ENCODE data around the gene COL4A1.
"Not testable (repeated sequence)": the region's sequence is repeated elsewhere in the genome, so short reads cannot be mapped to it uniquely, and the experiment has no call there.

Gene COL4A1

GRCh38 chr13:110126391-110126961 lies 180.5 kb downstream of the COL4A1 start:
- no peak for DNase-seq

- DNase-seq = no peak
Observed at GRCh38 chr13:110125613-110126272, 181.2 kb downstream of the COL4A1 start.

DNA sequence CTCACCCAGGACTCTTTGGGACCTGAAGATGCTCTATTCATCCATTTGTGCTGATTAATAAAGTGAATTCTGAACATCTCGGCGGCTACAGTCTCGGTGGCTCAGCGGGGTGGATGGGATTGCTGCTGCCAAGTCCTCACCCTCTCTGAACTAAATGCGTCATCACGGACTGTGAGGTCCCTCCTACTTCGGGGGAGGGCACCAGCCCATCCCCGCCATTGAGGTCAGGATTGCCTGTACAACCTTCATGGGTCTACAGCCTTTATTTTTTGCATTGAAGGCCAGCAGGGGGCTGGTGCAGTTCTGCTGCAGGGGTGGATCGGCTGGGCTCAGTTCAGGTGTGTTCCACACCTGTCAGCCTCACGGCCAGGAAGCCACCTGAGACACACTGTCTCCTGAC lies 181.8 kb downstream of the COL4A1 start:
- DNase-seq = no peak

DNA sequence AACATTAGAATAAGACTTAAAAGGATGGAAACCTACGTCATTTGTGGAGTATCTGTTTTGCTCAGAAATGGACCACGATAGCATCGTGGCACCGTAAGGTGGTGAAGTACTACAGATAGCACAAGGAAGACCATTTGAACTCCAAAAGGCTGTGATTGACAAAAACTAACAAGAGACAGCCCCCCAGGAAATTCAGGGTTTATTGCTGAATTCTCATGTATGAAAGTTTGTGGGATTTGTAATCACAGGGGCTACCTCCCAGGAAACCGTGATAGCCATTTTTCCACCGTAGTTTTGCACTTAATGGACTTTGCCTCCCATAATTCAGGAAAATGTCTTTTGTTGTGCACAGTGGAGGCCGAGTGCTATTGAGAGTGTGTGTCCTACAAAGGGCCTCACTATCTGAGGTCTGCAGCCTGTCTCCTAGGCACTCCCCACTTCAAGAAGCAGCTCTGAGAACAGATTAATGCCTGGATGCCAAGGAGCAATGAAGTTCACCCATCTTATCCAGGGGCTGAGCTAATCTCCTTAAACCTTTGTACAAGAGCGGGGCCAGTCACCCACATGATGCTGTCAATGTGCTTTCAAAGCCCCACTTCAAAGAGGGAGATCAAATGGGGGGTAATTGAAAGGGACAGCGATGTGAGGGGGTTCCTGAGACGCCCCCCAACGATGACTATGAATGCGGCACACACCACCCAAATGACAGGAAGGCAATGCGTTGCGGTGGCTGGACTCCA lies 182.6 kb downstream of the COL4A1 start:
- no peak for DNase-seq

DNA sequence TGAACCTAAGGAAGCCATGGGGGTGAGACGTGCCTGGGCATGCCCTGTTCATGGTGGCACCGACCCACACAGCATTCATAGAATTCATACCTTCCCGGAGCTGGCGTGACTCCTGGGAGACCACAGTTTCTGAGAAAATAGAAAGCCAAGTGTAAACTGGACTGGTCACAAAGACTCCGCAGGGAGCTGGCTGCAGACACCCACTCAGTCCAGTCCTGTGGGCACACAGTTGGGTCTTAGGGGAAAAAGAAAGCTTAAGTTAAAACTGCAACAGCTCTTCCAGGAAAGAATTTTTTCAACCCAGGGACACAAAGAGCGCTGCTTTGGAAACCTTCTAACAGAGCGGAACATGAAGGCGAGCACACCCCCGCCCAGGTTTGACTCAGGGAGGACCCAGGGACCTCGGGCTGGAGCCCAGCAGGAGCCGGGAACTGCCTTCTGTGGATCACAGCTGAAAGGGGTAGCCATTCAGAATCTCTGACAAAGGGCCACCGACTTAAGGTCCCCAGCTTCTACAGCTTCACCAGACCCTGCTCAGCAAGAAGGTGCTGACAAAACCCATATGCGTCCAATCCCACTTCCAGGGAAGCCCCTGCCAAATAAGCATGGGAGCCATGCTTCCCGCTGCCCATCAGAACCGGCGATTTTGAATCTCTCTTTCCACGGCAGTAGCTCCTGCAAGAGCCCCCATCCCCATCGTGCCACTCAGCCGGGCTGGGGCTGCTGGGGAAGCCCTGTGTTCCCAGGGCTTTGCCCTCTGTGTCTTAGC lies 183.7 kb downstream of the COL4A1 start:
- no peak for DNase-seq

DNA sequence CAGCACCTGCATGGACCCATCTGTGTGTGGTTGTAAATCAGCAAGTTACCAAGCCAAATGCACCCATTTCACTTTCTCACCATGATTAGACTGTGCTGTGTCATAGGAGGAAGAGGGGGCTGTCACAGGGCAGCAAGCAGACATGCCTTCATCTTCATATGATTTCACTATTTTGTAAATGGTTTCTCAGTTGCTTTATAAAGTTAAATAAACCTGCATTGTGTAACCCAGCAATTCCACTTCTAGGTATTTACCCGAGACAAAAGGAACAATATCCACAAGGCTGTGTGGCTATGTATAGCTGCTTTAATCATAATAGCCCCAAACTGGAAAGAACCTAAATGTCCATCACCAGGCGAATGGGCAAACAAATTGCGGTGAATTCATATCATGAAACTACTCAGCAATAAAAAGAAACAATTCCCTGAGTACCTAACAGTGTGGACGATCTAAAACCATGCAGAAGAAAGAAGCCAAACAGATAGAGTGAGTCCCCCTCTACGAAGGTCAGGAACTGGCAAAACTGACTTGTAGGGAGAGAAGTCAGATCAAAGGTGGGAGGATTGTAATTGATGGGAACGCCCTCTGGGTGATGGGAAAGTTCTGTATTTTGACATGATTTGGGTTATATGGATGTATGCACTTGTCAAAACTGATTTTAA lies 185.4 kb downstream of the COL4A1 start:
- DNase-seq = no peak

DNA sequence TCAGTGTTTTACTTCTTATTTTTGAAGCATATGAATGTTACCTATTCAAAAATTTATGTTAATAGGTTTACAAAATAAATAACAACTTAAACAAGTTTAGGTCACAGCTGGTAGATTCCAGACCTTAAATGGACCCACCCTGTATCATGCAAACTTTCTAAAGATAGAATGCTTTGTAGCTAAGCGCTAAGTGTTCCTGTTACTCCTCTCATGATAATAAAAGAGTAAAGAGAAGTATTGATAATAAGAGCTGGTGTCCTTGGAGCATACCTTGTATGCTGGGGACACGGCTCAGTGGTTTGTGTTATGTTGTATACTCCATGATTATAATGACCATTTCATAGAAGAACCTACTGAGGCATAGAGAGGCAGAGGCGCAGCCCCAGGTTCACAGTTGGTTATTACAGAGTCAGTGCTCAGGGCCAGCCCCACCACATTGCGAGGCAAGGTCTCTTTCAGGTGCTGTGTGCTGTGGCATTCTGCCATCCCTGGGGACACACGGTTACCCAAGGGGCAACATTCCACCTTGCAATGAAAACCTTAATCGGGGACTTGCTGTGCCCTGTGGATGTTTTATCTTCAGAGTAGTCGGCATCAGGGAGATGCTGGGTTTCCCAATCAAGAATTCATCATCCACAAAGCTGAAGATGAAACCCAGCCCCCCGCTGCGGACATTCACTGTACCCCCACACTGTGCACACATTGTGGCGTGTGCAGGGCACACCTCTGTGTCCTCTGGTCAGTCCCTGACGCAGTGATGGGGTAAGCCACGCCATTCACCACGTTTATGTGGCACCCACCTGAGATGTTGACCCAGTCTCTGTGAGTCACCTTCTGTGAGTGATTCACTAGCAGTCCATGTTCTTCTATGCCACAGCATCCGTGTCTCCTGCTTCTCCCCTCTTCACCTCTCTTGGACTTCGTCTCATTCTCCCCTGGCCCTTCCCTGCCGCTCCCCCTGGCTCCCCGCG lies 186.7 kb downstream of the COL4A1 start:
- DNase-seq = no peak

- DNase-seq = no peak
Observed at GRCh38 chr13:110118106-110118505, 188.9 kb downstream of the COL4A1 start.

- DNase-seq = peak; percentile 31
Observed at GRCh38 chr13:110116072-110116487, 190.9 kb downstream of the COL4A1 start.

- DNase-seq = no peak
Observed at GRCh38 chr13:110115591-110115990, 191.4 kb downstream of the COL4A1 start.

DNA sequence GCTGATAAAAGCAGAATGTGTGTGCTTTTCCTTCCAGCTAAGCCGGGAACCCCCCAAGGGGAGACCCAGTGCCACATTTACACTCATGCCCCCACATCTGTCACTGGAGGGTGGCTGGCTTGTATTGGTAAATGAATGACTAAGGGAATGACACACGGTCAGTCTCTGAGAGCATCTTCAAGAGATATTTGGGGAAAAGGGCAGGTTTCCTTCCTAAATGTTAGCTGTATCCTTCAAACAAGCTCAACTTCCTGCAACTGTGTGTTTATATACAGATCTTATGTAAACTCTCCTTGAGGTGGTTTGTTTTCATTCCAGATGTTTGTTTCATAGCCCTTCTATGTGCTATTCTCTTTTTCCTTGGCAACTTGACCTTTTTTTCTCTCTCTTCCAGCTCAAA lies 192.6 kb downstream of the COL4A1 start:
- DNase-seq = no peak

- DNase-seq = no peak
Observed at GRCh38 chr13:110113284-110113764, 193.6 kb downstream of the COL4A1 start.

DNA sequence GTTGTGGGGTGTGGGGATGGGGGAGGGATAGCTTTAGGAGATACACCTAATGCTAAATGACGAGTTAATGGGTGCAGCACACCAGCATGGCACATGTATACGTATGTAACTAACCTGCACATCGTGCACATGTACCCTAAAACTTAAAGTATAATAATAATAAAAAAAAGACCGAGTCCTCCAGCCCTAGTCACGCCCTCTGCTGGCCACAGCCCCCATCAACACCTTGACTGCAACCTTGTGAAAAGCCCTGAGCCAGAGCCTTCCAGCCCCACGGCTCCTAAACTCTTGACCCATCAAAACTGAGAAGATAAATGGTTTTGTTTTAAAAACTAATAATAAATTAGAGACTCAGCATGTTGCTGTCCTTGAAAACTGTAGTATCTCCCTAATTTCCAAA lies 194.6 kb downstream of the COL4A1 start:
- DNase-seq = not testable (repeated sequence)

DNA sequence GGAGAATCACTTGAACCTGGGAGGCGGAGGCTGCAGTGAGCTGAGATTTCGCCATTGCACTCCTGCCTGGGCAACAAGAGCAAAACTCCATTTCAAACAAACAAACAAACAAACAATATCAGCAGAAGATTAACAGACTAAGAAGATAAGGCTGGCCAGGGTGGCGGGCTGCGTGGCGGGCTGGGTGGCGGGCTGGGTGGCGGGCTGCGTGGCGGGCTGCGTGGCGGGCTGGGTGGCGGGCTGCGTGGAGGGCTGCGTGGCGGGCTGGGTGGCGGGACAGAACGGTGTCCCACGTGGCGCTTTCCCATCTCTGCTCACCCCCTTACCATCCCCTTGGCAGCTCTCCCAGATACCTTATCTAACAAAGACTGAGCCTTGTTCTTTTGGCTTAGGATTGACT lies 196.2 kb downstream of the COL4A1 start:
- DNase-seq = no peak

DNA sequence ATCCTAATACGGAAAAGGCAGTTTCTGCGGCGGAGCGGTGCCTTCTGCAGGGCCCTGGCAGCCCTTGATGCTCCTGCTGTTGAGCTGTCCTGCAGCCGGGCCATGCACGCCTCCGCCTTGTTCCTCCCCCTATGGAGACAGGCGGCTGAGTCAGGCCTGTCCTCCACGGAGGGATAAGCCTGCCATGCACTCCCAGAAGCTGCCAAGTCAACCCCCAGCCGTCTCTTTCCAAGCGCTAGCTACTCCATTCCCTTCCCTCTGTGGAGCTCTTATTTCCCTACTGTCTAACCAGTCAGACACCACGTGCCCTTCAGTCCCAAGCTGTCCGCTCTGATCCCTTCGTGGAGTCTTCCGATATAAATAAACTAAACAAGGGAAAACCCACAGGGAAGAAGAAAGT lies 197.0 kb downstream of the COL4A1 start:
- no peak for DNase-seq

DNA sequence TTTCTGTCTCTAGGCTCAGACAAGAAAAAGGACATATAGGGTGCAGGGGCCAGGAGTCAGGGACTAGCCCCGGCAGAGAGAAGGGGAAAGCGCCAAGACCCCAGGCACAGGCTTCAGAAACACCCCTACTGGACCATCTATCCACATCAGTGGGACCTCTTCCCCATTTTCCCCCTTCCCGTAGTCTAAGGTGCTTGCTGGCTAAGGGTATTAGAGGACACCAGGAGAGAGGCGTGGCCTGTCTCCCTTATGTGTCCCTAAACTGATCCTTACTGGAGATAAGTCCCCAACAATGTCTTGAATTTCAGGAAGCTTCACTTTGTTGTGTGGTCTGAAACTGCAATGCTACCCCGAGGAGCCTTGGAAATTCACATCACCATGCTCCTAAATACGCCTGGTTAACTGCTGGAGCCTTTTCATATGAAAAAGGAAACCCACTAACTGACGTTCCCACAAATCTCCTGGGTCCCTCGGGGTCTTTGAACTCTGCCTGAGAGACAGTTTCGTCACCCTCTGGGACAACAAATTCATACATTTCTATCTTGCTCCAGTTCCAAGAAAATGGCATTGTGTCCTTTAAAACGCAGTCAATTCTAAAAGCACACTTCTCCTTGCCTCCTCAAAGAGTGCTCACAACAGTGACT lies 197.7 kb downstream of the COL4A1 start:
- no peak for DNase-seq

DNA sequence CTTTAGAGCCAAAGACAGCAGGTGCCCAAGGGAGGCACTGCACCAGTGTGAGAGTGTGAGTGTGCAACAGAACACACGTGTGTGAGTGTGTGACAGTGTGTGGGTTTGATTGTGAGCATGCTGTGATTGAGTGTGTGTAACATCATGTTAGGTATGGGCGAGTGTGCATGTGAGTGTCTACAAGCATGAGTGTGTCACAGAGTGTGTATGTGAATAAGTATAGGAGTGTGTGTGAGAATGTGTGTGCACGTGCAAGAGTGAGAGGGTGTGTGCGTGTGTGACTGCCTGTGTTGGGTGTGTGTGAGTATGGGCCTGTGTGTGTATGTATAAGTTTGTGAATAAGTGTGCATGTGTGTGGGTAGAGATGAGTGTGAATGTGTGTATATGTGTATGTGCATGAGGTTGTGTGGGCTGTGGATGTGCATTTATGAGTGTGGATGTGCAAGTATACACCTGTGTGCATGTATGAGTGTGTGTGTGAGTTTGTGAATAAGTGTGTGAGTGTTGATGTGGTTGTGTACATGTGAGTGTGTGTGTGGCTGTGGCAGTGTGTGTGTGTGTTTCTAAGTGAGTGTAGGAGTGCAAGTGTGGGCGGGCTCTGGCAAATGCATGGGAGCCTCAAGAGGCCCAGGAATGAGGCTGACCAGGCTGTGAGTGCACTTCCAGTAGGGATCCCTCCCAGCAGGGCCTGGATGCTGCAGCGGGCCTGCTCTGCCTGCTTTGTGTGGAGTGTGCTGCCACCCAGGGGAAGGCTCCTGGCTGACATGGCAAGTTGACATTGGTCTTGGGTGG lies 198.4 kb downstream of the COL4A1 start:
- no peak for DNase-seq

GRCh38 chr13:110107568-110108347 lies 199.2 kb downstream of the COL4A1 start:
- no peak for DNase-seq

DNA sequence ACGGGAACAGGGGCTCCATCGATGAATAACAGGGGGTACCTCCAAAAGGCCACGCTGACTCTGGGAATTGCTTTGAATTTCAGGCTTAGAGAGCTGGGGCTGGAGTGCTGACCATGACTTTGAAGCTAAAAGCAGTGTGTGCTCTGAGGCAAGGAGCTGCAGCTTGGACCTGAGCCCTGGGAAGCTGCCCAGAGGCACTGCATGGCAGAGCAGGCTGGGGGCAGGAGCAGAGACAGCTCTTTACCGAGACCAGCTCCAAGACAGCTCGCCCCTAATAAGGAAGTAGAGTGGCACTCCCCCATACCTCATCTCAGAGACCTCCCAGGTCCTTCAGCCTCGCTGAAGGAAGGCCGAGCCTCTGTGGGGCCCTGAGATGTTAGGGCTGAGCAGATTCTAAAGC lies 200.2 kb downstream of the COL4A1 start:
- DNase-seq = no peak
